Measurements from ENCODE around the gene PAX5.

DNA sequence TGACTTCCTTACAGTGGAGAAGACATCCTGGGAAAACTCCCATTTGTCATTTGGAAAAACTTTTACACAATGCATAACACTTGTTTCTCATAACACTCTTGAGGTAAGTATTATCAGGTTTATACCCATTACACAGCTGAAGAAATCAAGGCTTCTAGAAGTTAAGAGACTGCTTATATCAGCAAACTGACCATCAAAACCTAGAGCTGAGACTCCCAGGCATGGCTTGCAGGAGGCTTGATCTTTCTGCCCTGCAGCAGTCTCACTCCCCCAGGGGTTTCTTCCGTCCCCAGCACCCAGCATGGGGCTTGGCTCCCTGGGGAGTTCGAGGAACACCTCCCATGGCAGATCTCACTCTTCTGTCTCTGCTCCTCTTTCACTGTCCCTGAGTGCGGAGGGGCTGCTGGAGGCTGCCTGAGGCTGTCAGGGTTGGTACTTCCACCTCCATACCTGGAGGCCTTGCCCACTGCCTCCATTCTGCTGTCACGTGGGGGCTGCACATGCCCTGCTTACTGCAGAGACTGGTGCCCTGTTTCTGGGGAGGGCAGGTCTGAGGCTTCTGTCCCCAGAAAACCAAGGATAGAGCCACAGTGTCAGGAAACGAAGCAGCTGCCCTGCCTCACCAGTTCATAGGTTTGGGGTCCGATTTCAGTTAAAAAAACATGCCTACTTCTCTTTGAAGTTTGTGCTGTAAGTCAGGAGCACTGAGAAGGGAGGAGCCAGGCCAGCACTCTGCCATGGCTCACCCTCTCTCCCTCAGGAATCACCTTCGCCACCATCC, 202.5 kb downstream of the PAX5 start:
- TF ChIP-seq POLR2A (IDR thresholded peaks at IDR 0.05), result no peak
- TF ChIP-seq, protein P1, sequence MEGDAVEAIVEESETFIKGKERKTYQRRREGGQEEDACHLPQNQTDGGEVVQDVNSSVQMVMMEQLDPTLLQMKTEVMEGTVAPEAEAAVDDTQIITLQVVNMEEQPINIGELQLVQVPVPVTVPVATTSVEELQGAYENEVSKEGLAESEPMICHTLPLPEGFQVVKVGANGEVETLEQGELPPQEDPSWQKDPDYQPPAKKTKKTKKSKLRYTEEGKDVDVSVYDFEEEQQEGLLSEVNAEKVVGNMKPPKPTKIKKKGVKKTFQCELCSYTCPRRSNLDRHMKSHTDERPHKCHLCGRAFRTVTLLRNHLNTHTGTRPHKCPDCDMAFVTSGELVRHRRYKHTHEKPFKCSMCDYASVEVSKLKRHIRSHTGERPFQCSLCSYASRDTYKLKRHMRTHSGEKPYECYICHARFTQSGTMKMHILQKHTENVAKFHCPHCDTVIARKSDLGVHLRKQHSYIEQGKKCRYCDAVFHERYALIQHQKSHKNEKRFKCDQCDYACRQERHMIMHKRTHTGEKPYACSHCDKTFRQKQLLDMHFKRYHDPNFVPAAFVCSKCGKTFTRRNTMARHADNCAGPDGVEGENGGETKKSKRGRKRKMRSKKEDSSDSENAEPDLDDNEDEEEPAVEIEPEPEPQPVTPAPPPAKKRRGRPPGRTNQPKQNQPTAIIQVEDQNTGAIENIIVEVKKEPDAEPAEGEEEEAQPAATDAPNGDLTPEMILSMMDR (IDR thresholded peaks at IDR 0.05), result no peak

All from breast epithelium (tissue), 3 donors.